ENCODE results near the gene KMT5B. TPM values are rescaled to one million over a fixed set of nuclear protein-coding genes. Genes with fewer than 3 reads are reported as not detected.

KMT5B gene
- polyA plus RNA-seq, 1 experiment, result 17.2 TPM

GRCh38 chr11:68160100-68160695, 52.9 kb downstream of the KMT5B start:
- H3K4me3 ChIP-seq (ENCODE audit: low read depth, low read length), result no peak overlapping the region
- CTCF ChIA-PET, result no interaction called here
- POLR2A ChIA-PET, result no interaction called here
- no peaks in the 10 kb centered on the region for H3K27me3 ChIP-seq (ENCODE audit: control insufficient read depth, insufficient read depth, low read length)
- DNase-seq (ENCODE audit: low read depth, low spot score), result no peak
- no peak overlapping the region for H3K27ac ChIP-seq (ENCODE audit: low read depth, low read length)
- H3K9me3 ChIP-seq (ENCODE audit: control insufficient read depth, insufficient read depth, low read length), result no peaks in the 10 kb centered on the region
- TF ChIP-seq CTCF (IDR thresholded peaks at IDR 0.05; ENCODE audit: low read depth, low read length), result no peak

GRCh38 chr11:68159665-68160064, 53.4 kb downstream of the KMT5B start:
- no peaks in the 10 kb centered on the region for H3K27me3 ChIP-seq (ENCODE audit: control insufficient read depth, insufficient read depth, low read length)
- CTCF ChIA-PET, result no interaction called here
- POLR2A ChIA-PET, result interaction anchor here (0.7 kb wide), 1 partner anchor 301 kb away, joined by 3 read pairs; the partner anchor contains the start of gene PPP6R3
- no peaks in the 10 kb centered on the region for H3K9me3 ChIP-seq (ENCODE audit: control insufficient read depth, insufficient read depth, low read length)
- no peak overlapping the region for H3K27ac ChIP-seq (ENCODE audit: low read depth, low read length)
- no peak overlapping the region for H3K4me3 ChIP-seq (ENCODE audit: low read depth, low read length)
- no peak for TF ChIP-seq CTCF (IDR thresholded peaks at IDR 0.05; ENCODE audit: low read depth, low read length)
- no peak for DNase-seq (ENCODE audit: low read depth, low spot score)

GRCh38 chr11:68159161-68159560, 53.9 kb downstream of the KMT5B start:
- CTCF ChIA-PET, result no interaction called here
- no peak for TF ChIP-seq CTCF (IDR thresholded peaks at IDR 0.05; ENCODE audit: low read depth, low read length)
- no peaks in the 10 kb centered on the region for H3K9me3 ChIP-seq (ENCODE audit: control insufficient read depth, insufficient read depth, low read length)
- DNase-seq (ENCODE audit: low read depth, low spot score), result no peak
- no peak overlapping the region for H3K27ac ChIP-seq (ENCODE audit: low read depth, low read length)
- H3K27me3 ChIP-seq (ENCODE audit: control insufficient read depth, insufficient read depth, low read length), result no peaks in the 10 kb centered on the region
- POLR2A ChIA-PET, result interaction anchor here (0.7 kb wide), 1 partner anchor 301 kb away, joined by 3 read pairs; the partner anchor contains the start of gene PPP6R3
- H3K4me3 ChIP-seq (ENCODE audit: low read depth, low read length), result no peak overlapping the region

- POLR2A ChIA-PET, result no interaction called here
- no peak overlapping the region for H3K4me3 ChIP-seq (ENCODE audit: low read depth, low read length)
- no peak for DNase-seq (ENCODE audit: low read depth, low spot score)
- no peak overlapping the region for H3K27ac ChIP-seq (ENCODE audit: low read depth, low read length)
- H3K9me3 ChIP-seq (ENCODE audit: control insufficient read depth, insufficient read depth, low read length), result no peaks in the 10 kb centered on the region
- no peak for TF ChIP-seq CTCF (IDR thresholded peaks at IDR 0.05; ENCODE audit: low read depth, low read length)
- H3K27me3 ChIP-seq (ENCODE audit: control insufficient read depth, insufficient read depth, low read length), result no peaks in the 10 kb centered on the region
- CTCF ChIA-PET, result no interaction called here
These were observed 54.5 kb downstream of the KMT5B start for GRCh38 chr11:68158580-68158979.

GRCh38 chr11:68153742-68154141, 59.4 kb downstream of the KMT5B start:
- ChIA-PET POLR2A (no interaction called here), CTCF (no interaction called here)
- DNase-seq (ENCODE audit: low read depth, low spot score), result no peak
- H3K4me3 ChIP-seq (ENCODE audit: low read depth, low read length), result no peak overlapping the region
- H3K9me3 ChIP-seq (ENCODE audit: control insufficient read depth, insufficient read depth, low read length), result no peaks in the 10 kb centered on the region
- no peak overlapping the region for H3K27ac ChIP-seq (ENCODE audit: low read depth, low read length)
- no peak for TF ChIP-seq CTCF (IDR thresholded peaks at IDR 0.05; ENCODE audit: low read depth, low read length)
- no peaks in the 10 kb centered on the region for H3K27me3 ChIP-seq (ENCODE audit: control insufficient read depth, insufficient read depth, low read length)

All from AG04450 (cell line).